GM21723 (cell line): Measurements from ENCODE around the gene ARID5B.
A peak's percentile ranks its signal among the peaks of the same experiment; 100 is the strongest.

Experiments
- ATAC-seq: cut with Tn5 transposase; IDR thresholded peaks from one replicate; pipeline ENCODE4 v1.9.1; 2021; ENCODE audit warnings: mild to moderate bottlenecking, moderate library complexity; ENCODE audit not compliant: unreplicated experiment

Gene ARID5B

GRCh38 chr10:62088786-62089185 is 187.3 kb downstream of the ARID5B start:
- no peak for ATAC-seq

- ATAC-seq = no peak
These were observed 191.0 kb downstream of the ARID5B start for GRCh38 chr10:62092301-62093030.

GRCh38 chr10:62093863-62094291 is 192.4 kb downstream of the ARID5B start:
- no peak for ATAC-seq

- no peak for ATAC-seq
These were observed 194.0 kb downstream of the ARID5B start for GRCh38 chr10:62095181-62096122.

GRCh38 chr10:62096256-62096933 is 194.9 kb downstream of the ARID5B start:
- no peak for ATAC-seq

GRCh38 chr10:62098278-62099121 is 197.0 kb downstream of the ARID5B start:
- ATAC-seq = no peak

GRCh38 chr10:62099299-62099698 is 197.8 kb downstream of the ARID5B start:
- no peak for ATAC-seq

- ATAC-seq = no peak
These were observed 202.4 kb downstream of the ARID5B start for GRCh38 chr10:62103857-62104256.

GRCh38 chr10:62106929-62107519 is 205.5 kb downstream of the ARID5B start:
- ATAC-seq = no peak

GRCh38 chr10:62108759-62109586 is 207.5 kb downstream of the ARID5B start:
- ATAC-seq = peak; percentile 32

- ATAC-seq = peak; percentile 79
These were observed 208.2 kb downstream of the ARID5B start for GRCh38 chr10:62109587-62110293.

GRCh38 chr10:62112300-62112699 is 210.8 kb downstream of the ARID5B start:
- no peak for ATAC-seq

GRCh38 chr10:62112963-62113362 is 211.5 kb downstream of the ARID5B start:
- ATAC-seq = no peak

- ATAC-seq = no peak
These were observed 212.2 kb downstream of the ARID5B start for GRCh38 chr10:62113680-62114079.

GRCh38 chr10:62115321-62115720 is 213.8 kb downstream of the ARID5B start:
- no peak for ATAC-seq

GRCh38 chr10:62115842-62116241 is 214.3 kb downstream of the ARID5B start:
- no peak for ATAC-seq

GRCh38 chr10:62116896-62117295 is 215.4 kb downstream of the ARID5B start:
- ATAC-seq = no peak

GRCh38 chr10:62121187-62121530 is 219.7 kb downstream of the ARID5B start:
- no peak for ATAC-seq

- no peak for ATAC-seq
These were observed 226.5 kb downstream of the ARID5B start for GRCh38 chr10:62127975-62128374.
